Neural cell (in vitro differentiated cells): Measurements from ENCODE around the gene HOXA7. TPM values are rescaled to one million over a fixed set of nuclear protein-coding genes. Genes with fewer than 3 reads are reported as not detected.

Experiments
- H2AFZ ChIP-seq: fragments of 200-600, 300-800 bp; sonication (generic), shearing (Covaris generic); 2 replicates; pipeline ENCODE4 v1.6.0; 2014; ENCODE audit warnings: low read depth, mild to moderate bottlenecking, antibody characterized with exemption, low read length, moderate library complexity
- H3F3A ChIP-seq: fragments of 200-600 bp; shearing (Covaris generic); 2 replicates; pipeline ENCODE4 v1.6.1; 2016; ENCODE audit warnings: mild to moderate bottlenecking, moderate library complexity, mixed read lengths, antibody characterized with exemption, low read length; ENCODE audit not compliant: insufficient read depth, poor library complexity, severe bottlenecking
- H3K27ac ChIP-seq: fragments of 200-600, 300-800 bp; sonication (generic), shearing (Covaris generic); 2 replicates; pipeline ENCODE4 v1.5.1; 2014; ENCODE audit warnings: mild to moderate bottlenecking, low read length, moderate library complexity
- H3K27me3 ChIP-seq: fragments of 300-800, 200-600 bp; sonication (generic), shearing (Covaris generic); 2 replicates; pipeline ENCODE4 v1.6.0; 2014; ENCODE audit warnings: mild to moderate bottlenecking, low read depth, low read length, moderate library complexity; ENCODE audit not compliant: insufficient read depth
- H3K36me3 ChIP-seq: fragments of 300-800, 200-600 bp; sonication (generic), shearing (Covaris generic); 2 replicates; pipeline ENCODE4 v1.5.1; 2014; ENCODE audit warnings: mild to moderate bottlenecking, antibody characterized with exemption, low read length, moderate library complexity; ENCODE audit not compliant: insufficient read depth
- H3K4me2 ChIP-seq: fragments of 300-800, 200-600 bp; sonication (generic), shearing (Covaris generic); 2 replicates; pipeline ENCODE4 v1.6.0; 2014; ENCODE audit warnings: mild to moderate bottlenecking, low read length
- H3K4me3 ChIP-seq: fragments of 300-800, 200-600 bp; sonication (generic), shearing (Covaris generic); 2 replicates; pipeline ENCODE4 v1.5.1; 2014; ENCODE audit warnings: mild to moderate bottlenecking, low read length, moderate library complexity
- H3K79me2 ChIP-seq: fragments of 200-600 bp; shearing (Covaris generic); replicated peaks from 2 replicates; pipeline ENCODE4 v1.6.0; 2014; ENCODE audit warnings: mild to moderate bottlenecking, low read length, moderate library complexity; ENCODE audit not compliant: insufficient read depth
- H3K9ac ChIP-seq: fragments of 300-800, 200-600 bp; sonication (generic), shearing (Covaris generic); 2 replicates; pipeline ENCODE4 v1.6.1; 2016; ENCODE audit warnings: mild to moderate bottlenecking, low read length, mixed read lengths
- H3K9me2 ChIP-seq: fragments of 200-600 bp; shearing (Covaris generic); 2 replicates; pipeline ENCODE4 v1.6.1; 2016; ENCODE audit warnings: mild to moderate bottlenecking, low read length, mixed read lengths; ENCODE audit not compliant: insufficient read depth
- H3K9me3 ChIP-seq: fragments of 200-600, 300-800 bp; sonication (generic), shearing (Covaris generic); 2 replicates; pipeline ENCODE4 v1.6.1; 2016; ENCODE audit warnings: mild to moderate bottlenecking, mixed run types, low read length, moderate library complexity, mixed read lengths
- H4K20me1 ChIP-seq: fragments of 200-600 bp; shearing (Covaris generic); 2 replicates; pipeline ENCODE4 v1.6.1; 2016; ENCODE audit warnings: mild to moderate bottlenecking, mixed run types; ENCODE audit not compliant: insufficient read depth
- CTCF ChIP-seq: fragments of 450-650 bp; IDR thresholded peaks from 2 replicates; pipeline ENCODE4 v1.5.1; 2014; ENCODE audit warnings: antibody characterized with exemption, mild to moderate bottlenecking, moderate library complexity; ENCODE audit not compliant: poor library complexity, severe bottlenecking
- EP300 ChIP-seq: fragments of 450-650 bp; conservative IDR thresholded peaks from 2 replicates; pipeline ENCODE4 v1.6.1; 2014; ENCODE audit warnings: antibody characterized with exemption, mild to moderate bottlenecking, moderate library complexity; ENCODE audit not compliant: poor library complexity, severe bottlenecking
- EZH2 ChIP-seq: fragments of 200-600, 300-800 bp; shearing (Covaris generic), sonication (generic); IDR thresholded peaks from 2 replicates; pipeline ENCODE4 v1.6.1; 2014; ENCODE audit warnings: antibody characterized with exemption, low read length, borderline replicate concordance, mild to moderate bottlenecking; ENCODE audit not compliant: insufficient read depth, poor library complexity, severe bottlenecking
- MXI1 ChIP-seq: fragments of 450-650 bp; conservative IDR thresholded peaks from 2 replicates; pipeline ENCODE4 v1.6.1; 2014; ENCODE audit warnings: antibody characterized with exemption, mild to moderate bottlenecking; ENCODE audit not compliant: poor library complexity, severe bottlenecking
- POLR2AphosphoS5 ChIP-seq: IDR thresholded peaks from 2 replicates; pipeline ENCODE4 v1.6.1; 2012
- RAD21 ChIP-seq: fragments of 450-650 bp; conservative IDR thresholded peaks from 2 replicates; pipeline ENCODE4 v1.6.1; 2014; ENCODE audit warnings: antibody characterized with exemption, mild to moderate bottlenecking, moderate library complexity
- REST ChIP-seq: IDR thresholded peaks from 2 replicates; pipeline ENCODE4 v1.6.1; 2012; ENCODE audit warnings: borderline replicate concordance
- SMC3 ChIP-seq: fragments of 450-650 bp; conservative IDR thresholded peaks from 2 replicates; pipeline ENCODE4 v1.6.1; 2014; ENCODE audit warnings: antibody characterized with exemption, mild to moderate bottlenecking, moderate library complexity; ENCODE audit not compliant: poor library complexity
- TAF1 ChIP-seq: IDR thresholded peaks from 2 replicates; pipeline ENCODE4 v1.6.1; 2012; ENCODE audit warnings: low read depth
- polyA plus RNA-seq: library from polyadenylated mRNA; depleted of rRNA; stranded (reverse); fragments of >200 nt; gene quantifications from 2 replicates; pipeline ENCODE4 v1.2.3, GENCODE V29; 2014

The HOXA7 gene
- polyA plus RNA-seq, 1 donor from 2014 or later, result not detected

- H3F3A ChIP-seq, result no peaks in the 10 kb centered on the region
- H3K27me3 ChIP-seq, result peaks cover 100% of the 10 kb centered on the region
- no peak overlapping the region for H2AFZ ChIP-seq
- no peak overlapping the region for H3K4me2 ChIP-seq
- no peaks in the 10 kb centered on the region for H3K9me2 ChIP-seq
- no peak overlapping the region for H3K4me3 ChIP-seq
- H4K20me1 ChIP-seq, result no peaks in the 10 kb centered on the region
- TF ChIP-seq RAD21, result no peak
- no peak for TF ChIP-seq TAF1
- TF ChIP-seq EP300, result no peak
- TF ChIP-seq REST, result no peak
- no peak for TF ChIP-seq POLR2AphosphoS5
- TF ChIP-seq SMC3, result no peak
- no peak for TF ChIP-seq EZH2
- no peak for TF ChIP-seq CTCF
- no peak for TF ChIP-seq MXI1
- peaks cover 6% of the 10 kb centered on the region for H3K9me3 ChIP-seq
- H3K27ac ChIP-seq, result no peak overlapping the region
- no peaks in the 10 kb centered on the region for H3K79me2 ChIP-seq
- no peak overlapping the region for H3K9ac ChIP-seq
- H3K36me3 ChIP-seq, result no peaks in the 10 kb centered on the region
Observed at GRCh38 chr7:27186668-27187474, 30.4 kb upstream of the HOXA7 start.

GRCh38 chr7:27185854-27186667, 29.6 kb upstream of the HOXA7 start:
- Histone ChIP-seq H3K9me3 (peaks cover 6% of the 10 kb centered on the region), H3K4me3 (no peak overlapping the region), H3K9me2 (no peaks in the 10 kb centered on the region), H3K4me2 (no peak overlapping the region), H3K79me2 (no peaks in the 10 kb centered on the region), H2AFZ (no peak overlapping the region), H3F3A (no peaks in the 10 kb centered on the region), H3K27me3 (peaks cover 100% of the 10 kb centered on the region), H3K27ac (no peak overlapping the region), H3K9ac (no peak overlapping the region), H4K20me1 (no peaks in the 10 kb centered on the region), H3K36me3 (no peaks in the 10 kb centered on the region)
- TF ChIP-seq POLR2AphosphoS5, result no peak
- TF ChIP-seq EP300, result no peak
- no peak for TF ChIP-seq SMC3
